H9 (cell line): ENCODE data around the gene NF1. TPM values are rescaled to one million over a fixed set of nuclear protein-coding genes. Genes with fewer than 3 reads are reported as not detected.

Source experiments
- DNase-seq: peaks from one replicate; pipeline ENCODE4 v3.0.0-alpha.2; 2017
- H2AFZ ChIP-seq: one replicate; pipeline ENCODE4 v1.6.1; 2013; ENCODE audit warnings: mild to moderate bottlenecking, low read length, control low read depth, moderate library complexity
- H2AK5ac ChIP-seq: 2 replicates; pipeline ENCODE4 v1.6.1; 2013; ENCODE audit warnings: low read length, control low read depth, mixed read lengths; ENCODE audit not compliant: insufficient read length
- H2BK120ac ChIP-seq: one replicate; pipeline ENCODE4 v1.6.1; 2013; ENCODE audit warnings: low read depth, mild to moderate bottlenecking, low read length, control low read depth, inconsistent platforms; ENCODE audit not compliant: poor library complexity, severe bottlenecking
- H2BK12ac ChIP-seq: 2 replicates; pipeline ENCODE4 v1.6.1; 2013; ENCODE audit warnings: low read length, control low read depth, mixed read lengths, low read depth; ENCODE audit not compliant: insufficient read length
- H2BK15ac ChIP-seq: 2 replicates; pipeline ENCODE4 v1.6.1; 2013; ENCODE audit warnings: low read depth, low read length, control low read depth
- H2BK20ac ChIP-seq: one replicate; pipeline ENCODE4 v1.6.1; 2013; ENCODE audit warnings: low read depth, mild to moderate bottlenecking, low read length, control low read depth, inconsistent platforms; ENCODE audit not compliant: poor library complexity, severe bottlenecking
- H2BK5ac ChIP-seq: 2 replicates; pipeline ENCODE4 v1.6.1; 2013; ENCODE audit warnings: low read length, control low read depth, mixed read lengths; ENCODE audit not compliant: insufficient read length
- H3K14ac ChIP-seq: 2 replicates; pipeline ENCODE4 v1.6.1; 2013; ENCODE audit warnings: low read length, control low read depth; ENCODE audit not compliant: insufficient read depth
- H3K18ac ChIP-seq: 2 replicates; pipeline ENCODE4 v1.6.1; 2013; ENCODE audit warnings: low read depth, mild to moderate bottlenecking, mixed read lengths, low read length, control low read depth; ENCODE audit not compliant: insufficient read length
- H3K23ac ChIP-seq: 2 replicates; pipeline ENCODE4 v1.6.1; 2013; ENCODE audit warnings: low read length, control low read depth, mixed read lengths, low read depth; ENCODE audit not compliant: insufficient read length
- H3K23me2 ChIP-seq: 2 replicates; pipeline ENCODE4 v1.6.1; 2013; ENCODE audit warnings: low read depth, mild to moderate bottlenecking, mixed read lengths, low read length, control low read depth; ENCODE audit not compliant: insufficient read length, poor library complexity, severe bottlenecking
- H3K27ac ChIP-seq: 2 replicates; pipeline ENCODE4 v1.5.1; 2013; ENCODE audit warnings: low read length, control low read depth, mixed read lengths, low read depth; ENCODE audit not compliant: insufficient read length
- H3K27me3 ChIP-seq: 2 replicates; pipeline ENCODE4 v1.6.1; 2013; ENCODE audit warnings: low read length, control low read depth, inconsistent platforms; ENCODE audit not compliant: insufficient read depth
- H3K4ac ChIP-seq: 2 replicates; pipeline ENCODE4 v1.6.1; 2013; ENCODE audit warnings: low read depth, mild to moderate bottlenecking, control low read depth, inconsistent platforms, low read length, moderate library complexity
- H3K4me1 ChIP-seq: 2 replicates; pipeline ENCODE4 v1.6.1; 2013; ENCODE audit warnings: low read length, control low read depth, inconsistent platforms; ENCODE audit not compliant: insufficient read depth
- H3K4me2 ChIP-seq: 2 replicates; pipeline ENCODE4 v1.6.1; 2013; ENCODE audit warnings: low read length, control low read depth, mixed read lengths; ENCODE audit not compliant: insufficient read length, insufficient read depth
- H3K56ac ChIP-seq: 2 replicates; pipeline ENCODE4 v1.6.1; 2013; ENCODE audit warnings: low read depth, mild to moderate bottlenecking, mixed read lengths, low read length, control low read depth; ENCODE audit not compliant: insufficient read length
- H3K79me1 ChIP-seq: 2 replicates; pipeline ENCODE4 v1.6.1; 2013; ENCODE audit warnings: low read depth, mild to moderate bottlenecking, moderate library complexity, low read length, control low read depth, inconsistent platforms; ENCODE audit not compliant: insufficient read depth, poor library complexity, severe bottlenecking
- H3K79me2 ChIP-seq: 2 replicates; pipeline ENCODE4 v1.6.1; 2013; ENCODE audit warnings: low read length, control low read depth, inconsistent platforms; ENCODE audit not compliant: insufficient read depth
- H3K9ac ChIP-seq: 2 replicates; pipeline ENCODE4 v1.6.1; 2013; ENCODE audit warnings: low read length, control low read depth, mixed read lengths; ENCODE audit not compliant: insufficient read length; ENCODE audit errors: extremely low read depth
- H3K9me3 ChIP-seq: one replicate; pipeline ENCODE4 v1.6.1; 2013; ENCODE audit warnings: low read depth, low read length, inconsistent platforms; ENCODE audit not compliant: control insufficient read depth
- H3T11ph ChIP-seq: one replicate; pipeline ENCODE4 v1.6.1; 2013; ENCODE audit warnings: mild to moderate bottlenecking, low read length, control low read depth, inconsistent platforms
- H4K20me1 ChIP-seq: one replicate; pipeline ENCODE4 v1.6.1; 2013; ENCODE audit not compliant: control insufficient read depth, insufficient read length, insufficient read depth
- H4K5ac ChIP-seq: 2 replicates; pipeline ENCODE4 v1.6.1; 2013; ENCODE audit warnings: low read depth, mild to moderate bottlenecking, mixed read lengths, low read length, control low read depth; ENCODE audit not compliant: insufficient read length
- H4K8ac ChIP-seq: replicated peaks from 2 replicates; pipeline ENCODE4 v1.6.1; 2013; ENCODE audit warnings: low read length, control low read depth, mixed read lengths, low read depth; ENCODE audit not compliant: insufficient read length
- H4K91ac ChIP-seq: 2 replicates; pipeline ENCODE4 v1.6.1; 2013; ENCODE audit warnings: low read depth, mild to moderate bottlenecking, moderate library complexity, mixed read lengths, low read length, control low read depth; ENCODE audit not compliant: insufficient read length
- H3K27ac Mint-ChIP-seq, 3 experiments: 2 replicates in 2 of 3; 3 replicates in 1 of 3; pipeline ENCODE4 v1.8.0; 2020 to 2021; ENCODE audit warnings: mixed read lengths in 3 of 3, mild to moderate bottlenecking in 1 of 3, moderate library complexity in 1 of 3
- H3K27me3 Mint-ChIP-seq: 2 replicates; pipeline ENCODE4 v1.8.0; 2021; ENCODE audit warnings: low read depth, mild to moderate bottlenecking, moderate library complexity, mixed read lengths
- H3K36me3 Mint-ChIP-seq, 3 experiments: 2 replicates in 2 of 3; 3 replicates in 1 of 3; pipeline ENCODE4 v1.8.0; 2020 to 2021; ENCODE audit warnings: low read depth in 3 of 3, mixed read lengths in 3 of 3; ENCODE audit not compliant: insufficient read depth in 1 of 3
- H3K4me1 Mint-ChIP-seq, 2 experiments: 2 replicates each; pipeline ENCODE4 v1.8.0; 2020; ENCODE audit warnings: mixed read lengths in 2 of 2
- H3K4me3 Mint-ChIP-seq, 2 experiments: 2 replicates in 1 of 2; 3 replicates in 1 of 2; pipeline ENCODE4 v1.8.0; 2020 to 2021; ENCODE audit warnings: mild to moderate bottlenecking in 2 of 2, mixed read lengths in 2 of 2, moderate library complexity in 1 of 2
- H3K9me3 Mint-ChIP-seq, 2 experiments: 2 replicates in 1 of 2; 3 replicates in 1 of 2; pipeline ENCODE4 v1.8.0; 2020; ENCODE audit warnings: mild to moderate bottlenecking in 2 of 2, mixed read lengths in 2 of 2, moderate library complexity in 1 of 2
- CTCF ChIP-seq: fragments of 200-600 bp; sonication (generic); conservative IDR thresholded peaks from 3 replicates; pipeline ENCODE4 v1.8.0; 2021; ENCODE audit warnings: antibody characterized with exemption, mild to moderate bottlenecking
- WGBS: extraction: QIAGEN DNeasy Blood & Tissue Kit; methylation state at CpG from one replicate; pipeline ENCODE4 v1.1.7; 2013; ENCODE audit warnings: missing lambda C conversion rate, low lambda C conversion rate, mixed read lengths; ENCODE audit not compliant: insufficient read length; ENCODE audit errors: extremely low coverage; 5-methylcytosine and 5-hydroxymethylcytosine counted together
- total RNA-seq: library from RNA; stranded (reverse); gene quantifications from 2 replicates; pipeline ENCODE4 v1.2.1, GENCODE V29; 2021

The NF1 gene
- total RNA-seq, 1 experiment from 2014 or later: 38.1 TPM

GRCh38 chr17:31254654-31255053 lies 159.9 kb downstream of the NF1 start:
- Histone ChIP-seq H3K18ac (no peak overlapping the region), H2BK12ac (no peak overlapping the region), H3K14ac (no peak overlapping the region), H2BK120ac (no peak overlapping the region), H3K27ac (no peak overlapping the region), H3K23me2 (no peaks in the 10 kb centered on the region), H2AK5ac (no peak overlapping the region), H3K23ac (no peak overlapping the region), H4K5ac (no peak overlapping the region), H3K4me2 (no peak overlapping the region), H4K91ac (no peak overlapping the region), H4K8ac (no peak overlapping the region), H3K9ac (no peak overlapping the region), H3K4ac (no peak overlapping the region), H3K56ac (no peak overlapping the region), H3K79me2 (no peaks in the 10 kb centered on the region), H3T11ph (no peak overlapping the region), H2AFZ (no peak overlapping the region), H2BK15ac (no peak overlapping the region), H3K4me1 (no peaks in the 10 kb centered on the region; the same call in 1 of the 2 replicates), H3K27me3 (no peaks in the 10 kb centered on the region), H3K9me3 (no peaks in the 10 kb centered on the region), H4K20me1 (no peaks in the 10 kb centered on the region), H3K79me1 (no peaks in the 10 kb centered on the region), H2BK20ac (no peak overlapping the region), H2BK5ac (no peak overlapping the region)
- no peaks in the 10 kb centered on the region for H3K9me3 Mint-ChIP-seq
- H3K27ac Mint-ChIP-seq: no peak overlapping the region
- peaks cover 1 to 2% of the 10 kb centered on the region in 2 experiments for H3K4me1 Mint-ChIP-seq
- WGBS: no CpG with 5 or more reads among the region's 2 CpGs
- DNase-seq: no peak
- no peaks in the 10 kb centered on the region for H3K27me3 Mint-ChIP-seq
- no peak for TF ChIP-seq CTCF
- peaks cover 0 to 2% (median 0%) of the 10 kb centered on the region in 3 experiments; a peak in 1 of 7 replicates for H3K36me3 Mint-ChIP-seq
- no peak overlapping the region for H3K4me3 Mint-ChIP-seq
